Measurements from ENCODE around the gene RANBP3.

Gene RANBP3

DNA sequence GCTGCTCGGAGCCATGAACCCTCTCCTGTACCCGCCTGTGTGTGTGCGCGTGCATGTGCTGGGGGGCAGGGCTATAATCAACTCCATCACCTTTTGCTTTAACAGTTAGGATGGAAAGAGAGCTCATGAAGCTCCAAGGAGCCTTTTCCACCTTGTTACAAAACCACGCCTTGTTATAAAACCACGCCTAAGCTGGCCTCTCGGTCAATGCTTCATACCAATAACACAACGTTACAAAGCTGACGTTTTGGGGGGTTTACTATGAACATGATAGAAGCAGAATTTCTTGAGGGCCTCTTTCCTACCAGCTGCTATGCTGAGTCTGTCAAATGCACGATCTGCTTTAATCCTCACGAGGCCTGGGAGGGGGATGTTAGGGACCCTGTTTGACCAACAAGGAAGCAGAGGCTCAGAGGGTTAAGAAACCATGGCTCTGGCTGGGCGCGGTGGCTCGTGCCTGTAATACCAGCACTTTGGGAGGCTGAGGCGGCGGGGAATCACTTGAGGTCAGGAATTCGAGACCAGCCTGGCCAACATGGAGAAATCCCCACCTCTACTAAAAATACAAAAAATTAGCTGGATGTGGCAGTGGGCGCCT lies 52.0 kb downstream of the RANBP3 start:
- DNase-seq (ENCODE audit: low read depth) = no peak

DNA sequence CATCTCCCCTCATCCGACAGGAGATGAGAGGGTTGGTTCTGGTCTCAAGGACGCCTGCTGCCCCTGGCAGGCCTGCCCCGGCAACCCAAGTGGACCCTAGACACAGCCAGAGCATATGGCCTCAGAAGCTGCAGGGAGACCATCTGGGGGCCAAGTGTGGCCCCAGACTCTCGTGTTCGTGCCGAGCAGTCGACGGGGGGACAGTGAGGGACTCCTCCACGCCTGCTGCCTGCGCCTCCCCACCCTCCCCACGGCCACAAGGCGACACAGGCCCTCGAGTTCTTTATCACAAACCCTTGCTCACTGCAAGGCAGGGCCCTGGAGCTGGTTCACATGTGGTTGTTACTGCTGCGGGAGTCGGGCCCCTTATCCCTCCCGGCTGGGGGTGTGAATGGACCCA lies 54.6 kb downstream of the RANBP3 start:
- no peak for DNase-seq (ENCODE audit: low read depth)

GRCh38 chr19:5922161-5922545 lies 55.8 kb downstream of the RANBP3 start:
- DNase-seq (ENCODE audit: low read depth) = no peak

DNA sequence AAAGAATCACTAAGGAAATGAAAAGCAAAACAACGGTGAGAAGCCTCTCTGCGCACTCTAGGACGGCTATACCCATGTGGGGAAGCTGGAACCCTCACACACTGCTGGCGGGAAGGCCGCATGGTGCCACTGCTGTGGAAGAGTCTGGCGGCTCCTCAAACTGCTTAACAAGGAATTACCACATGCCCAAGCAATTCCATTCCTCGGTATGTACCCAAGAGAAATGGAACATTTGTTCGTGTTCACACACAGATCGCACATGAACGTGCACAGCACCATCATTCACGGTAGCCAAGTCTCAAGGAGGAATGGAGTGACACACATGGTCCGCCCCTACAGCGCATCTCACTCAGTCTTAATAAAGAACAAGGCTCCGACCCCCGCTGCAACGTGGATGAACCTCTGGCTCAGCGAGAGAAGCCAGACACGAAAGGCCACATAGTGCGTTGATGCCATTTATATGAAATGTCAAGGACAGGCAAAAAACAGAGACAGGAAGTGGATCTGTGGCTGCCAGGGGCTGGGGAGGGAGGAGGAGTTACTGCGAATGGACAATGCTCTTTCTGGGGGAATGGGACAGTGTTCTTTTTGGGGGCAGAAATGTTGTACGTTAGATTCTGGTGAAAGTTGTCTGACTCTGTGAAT lies 56.3 kb downstream of the RANBP3 start:
- no peak for DNase-seq (ENCODE audit: low read depth)

DNA sequence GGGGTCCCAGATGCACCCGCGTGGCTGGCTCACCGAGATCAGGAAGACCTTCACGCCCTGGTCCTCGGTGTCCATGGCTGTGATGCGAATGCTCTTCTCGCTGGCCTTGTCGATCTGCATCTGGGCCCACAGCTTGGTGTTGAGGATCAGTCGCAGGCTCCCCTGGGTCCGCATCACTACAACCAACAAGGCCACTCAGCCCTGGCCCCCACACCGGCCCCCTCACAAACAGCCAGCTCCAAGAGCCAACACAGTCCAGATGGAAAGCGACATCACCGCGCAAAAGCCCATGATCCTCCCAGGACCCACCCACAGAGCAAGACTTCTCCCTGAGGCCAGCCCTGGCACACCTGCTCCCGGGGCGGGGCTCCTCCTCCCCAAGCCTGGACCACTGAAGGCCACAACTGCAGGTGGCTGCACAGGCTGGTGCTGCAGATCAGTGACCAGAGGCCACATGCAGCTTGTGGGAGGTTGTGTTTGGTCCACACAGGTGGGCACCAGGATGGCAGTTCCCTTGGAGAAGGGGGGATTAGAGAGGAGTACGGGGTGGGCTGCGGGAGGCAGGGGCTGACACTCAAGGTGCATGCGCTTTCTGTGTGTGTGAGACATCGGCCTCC lies 59.4 kb downstream of the RANBP3 start:
- DNase-seq (ENCODE audit: low read depth) = no peak

GRCh38 chr19:5917431-5918107 lies 60.4 kb downstream of the RANBP3 start:
- no peak for DNase-seq (ENCODE audit: low read depth)

- DNase-seq (ENCODE audit: low read depth) = no peak
Observed at GRCh38 chr19:5916181-5916708, 61.7 kb downstream of the RANBP3 start.

- DNase-seq (ENCODE audit: low read depth) = no peak
Observed at GRCh38 chr19:5915782-5916165, 62.2 kb downstream of the RANBP3 start.

DNA sequence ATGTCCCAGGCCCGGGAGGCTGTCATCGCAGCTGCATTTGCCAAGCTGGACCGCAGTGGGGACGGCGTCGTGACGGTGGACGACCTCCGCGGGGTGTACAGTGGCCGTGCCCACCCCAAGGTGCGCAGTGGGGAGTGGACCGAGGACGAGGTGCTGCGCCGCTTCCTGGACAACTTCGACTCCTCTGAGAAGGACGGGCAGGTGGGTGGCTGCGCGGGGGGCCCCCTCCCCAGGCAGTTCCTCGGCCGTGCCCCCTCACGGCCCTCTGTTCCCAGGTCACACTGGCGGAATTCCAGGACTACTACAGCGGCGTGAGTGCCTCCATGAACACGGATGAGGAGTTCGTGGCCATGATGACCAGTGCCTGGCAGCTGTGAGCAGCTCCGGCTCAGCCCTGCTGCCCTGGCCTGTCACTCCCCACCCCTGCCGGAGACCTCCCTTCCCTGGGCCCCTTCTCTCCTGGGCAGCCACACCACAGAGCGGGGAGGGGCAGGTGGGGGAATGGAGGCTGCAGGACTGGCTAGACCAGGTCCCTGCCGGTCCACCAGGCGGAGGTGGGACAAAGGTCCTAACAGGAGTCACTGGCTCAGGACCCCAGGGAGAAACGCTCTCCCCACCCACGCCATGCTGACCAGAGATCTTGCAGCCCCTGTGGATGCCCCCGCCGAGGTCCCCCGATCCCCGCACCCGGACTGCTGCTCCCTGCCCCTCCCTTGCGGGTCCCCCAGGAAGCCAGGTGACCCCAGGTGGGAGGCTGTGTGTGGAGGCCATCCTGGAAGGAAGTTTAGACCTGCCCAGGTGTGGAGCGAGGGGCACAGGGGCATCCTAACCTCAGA lies 62.8 kb downstream of the RANBP3 start:
- no peak for DNase-seq (ENCODE audit: low read depth)

DNA sequence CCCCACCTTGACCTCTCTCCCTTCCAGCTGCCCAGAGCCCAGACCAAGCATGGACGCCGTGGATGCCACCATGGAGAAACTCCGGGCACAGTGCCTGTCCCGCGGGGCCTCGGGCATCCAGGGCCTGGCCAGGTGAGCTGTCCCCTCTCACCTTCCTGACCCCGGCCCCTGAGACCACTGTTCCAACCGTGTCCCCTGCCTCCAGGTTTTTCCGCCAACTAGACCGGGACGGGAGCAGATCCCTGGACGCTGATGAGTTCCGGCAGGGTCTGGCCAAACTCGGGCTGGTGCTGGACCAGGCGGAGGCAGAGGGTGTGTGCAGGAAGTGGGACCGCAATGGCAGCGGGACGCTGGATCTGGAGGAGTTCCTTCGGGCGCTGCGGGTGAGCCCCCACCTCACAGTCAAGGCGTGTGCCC lies 63.6 kb downstream of the RANBP3 start:
- no peak for DNase-seq (ENCODE audit: low read depth)

DNA sequence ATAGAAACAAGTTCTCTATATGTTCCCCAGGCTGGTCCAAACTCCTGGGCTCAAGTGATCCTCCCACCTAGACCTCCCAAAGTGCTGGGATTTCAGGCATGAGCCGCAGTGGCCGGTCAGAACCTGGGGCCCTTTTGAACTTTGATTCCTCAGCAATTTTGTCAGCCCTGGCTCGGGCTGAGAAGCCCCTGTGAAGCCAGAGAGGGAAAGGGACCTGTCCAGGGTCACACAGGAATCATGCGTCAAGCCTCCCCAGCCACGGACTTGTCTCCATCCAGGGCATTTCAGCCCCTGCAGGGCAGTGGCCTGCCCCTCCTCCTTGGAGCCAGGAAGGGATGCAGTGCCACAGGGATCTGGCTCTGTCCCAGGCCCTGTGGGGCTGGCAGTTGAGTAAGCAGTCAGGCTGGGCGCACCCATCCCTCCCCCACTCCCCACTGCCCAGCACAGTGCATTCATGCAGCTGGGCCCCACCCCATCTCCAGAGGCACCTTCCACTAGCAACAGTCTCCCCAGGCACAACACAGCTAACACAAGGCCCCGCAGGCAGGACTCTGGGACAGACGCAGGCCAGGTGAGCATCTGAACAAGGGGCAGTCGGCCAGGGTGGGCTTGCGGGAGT lies 64.1 kb downstream of the RANBP3 start, which contains the start of gene CAPS:
TSS of gene CAPS (plus strand) at position 516 of the 619 bp plus-strand sequence. CDS start 153 bp downstream, outside the sequence.
- DNase-seq (ENCODE audit: low read depth) = no peak

DNA sequence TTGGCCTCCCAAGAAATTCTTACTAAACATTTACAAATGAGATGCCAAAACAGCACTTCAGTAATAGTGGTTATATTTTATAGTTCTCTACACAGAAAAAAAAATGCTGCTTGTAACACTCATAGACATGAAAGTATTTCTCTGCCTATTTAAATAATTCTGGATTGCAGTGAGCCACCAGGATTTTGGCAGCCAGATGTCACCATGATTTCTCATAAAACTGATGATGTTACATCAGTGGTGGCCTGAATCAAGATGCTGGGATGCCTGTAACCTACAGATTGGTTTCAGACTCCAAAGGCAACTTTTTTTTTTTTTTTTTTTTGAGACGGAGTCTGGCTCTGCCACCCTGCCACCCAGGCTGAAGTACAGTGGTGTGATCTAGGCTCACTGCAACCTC lies 66.6 kb downstream of the RANBP3 start:
- no peak for DNase-seq (ENCODE audit: low read depth)

GRCh38 chr19:5910638-5910907 lies 67.4 kb downstream of the RANBP3 start:
- no peak for DNase-seq (ENCODE audit: low read depth)

- no peak for DNase-seq (ENCODE audit: low read depth)
Observed at GRCh38 chr19:5908773-5909442, 69.0 kb downstream of the RANBP3 start.

DNA sequence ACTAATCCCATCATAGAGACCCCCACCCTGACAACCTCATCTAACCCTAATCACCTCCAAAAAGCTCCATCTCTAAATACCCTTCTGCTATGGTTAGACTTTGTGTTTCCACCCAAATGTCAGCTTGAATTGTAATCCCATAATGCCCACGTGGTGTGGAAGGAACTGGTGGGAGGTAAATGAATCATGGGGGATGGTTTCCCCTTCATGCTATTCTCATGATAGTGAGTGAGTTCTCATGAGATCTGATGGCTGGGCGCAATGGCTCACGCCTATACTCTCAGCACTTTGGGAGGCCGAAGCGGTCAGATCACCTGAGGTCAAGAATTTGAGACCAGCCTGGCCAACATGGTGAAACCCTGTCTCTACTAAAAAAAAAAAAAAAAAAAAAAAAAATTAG lies 70.7 kb downstream of the RANBP3 start:
- DNase-seq (ENCODE audit: low read depth) = no peak

DNA sequence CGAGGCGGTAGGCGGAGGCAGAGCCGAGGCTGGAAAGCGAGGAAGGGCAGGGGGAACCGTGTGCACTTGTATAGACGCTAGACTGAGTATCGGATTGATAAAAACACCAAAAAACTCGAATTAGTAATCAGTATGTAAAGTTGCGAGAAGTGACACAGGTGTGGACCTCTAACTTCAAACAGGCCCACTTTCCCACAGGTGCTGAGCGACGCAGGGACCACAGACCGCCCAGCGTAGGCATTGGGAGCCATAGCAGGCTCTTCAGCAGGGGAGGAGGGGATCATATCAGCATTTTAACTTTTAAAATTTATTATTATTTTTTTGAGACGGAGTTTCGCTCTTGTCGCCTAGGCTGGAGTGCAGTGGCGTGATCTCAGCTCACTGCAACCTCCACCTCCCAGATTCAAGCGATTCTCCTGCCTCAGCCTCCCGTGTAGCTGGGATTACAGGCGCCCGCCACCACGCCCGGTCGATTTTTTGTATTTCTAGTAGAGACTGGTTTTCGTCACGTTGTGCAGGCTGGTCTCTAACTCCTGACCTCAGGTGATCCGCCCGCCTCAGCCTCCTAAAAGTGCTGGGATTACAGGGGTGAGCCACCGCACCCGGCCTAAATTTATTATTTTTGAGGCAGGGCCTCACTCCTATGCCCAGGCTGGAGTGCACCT lies 72.7 kb downstream of the RANBP3 start:
- no peak for DNase-seq (ENCODE audit: low read depth)

- peak; percentile 97 for DNase-seq (ENCODE audit: low read depth)
Observed at GRCh38 chr19:5904352-5905113, 73.4 kb downstream of the RANBP3 start, which contains the start of gene VMAC. Gene VMAC (plus strand): TSS chr19:5904872. CDS start chr19:5904891, 19 bp downstream.

DNA sequence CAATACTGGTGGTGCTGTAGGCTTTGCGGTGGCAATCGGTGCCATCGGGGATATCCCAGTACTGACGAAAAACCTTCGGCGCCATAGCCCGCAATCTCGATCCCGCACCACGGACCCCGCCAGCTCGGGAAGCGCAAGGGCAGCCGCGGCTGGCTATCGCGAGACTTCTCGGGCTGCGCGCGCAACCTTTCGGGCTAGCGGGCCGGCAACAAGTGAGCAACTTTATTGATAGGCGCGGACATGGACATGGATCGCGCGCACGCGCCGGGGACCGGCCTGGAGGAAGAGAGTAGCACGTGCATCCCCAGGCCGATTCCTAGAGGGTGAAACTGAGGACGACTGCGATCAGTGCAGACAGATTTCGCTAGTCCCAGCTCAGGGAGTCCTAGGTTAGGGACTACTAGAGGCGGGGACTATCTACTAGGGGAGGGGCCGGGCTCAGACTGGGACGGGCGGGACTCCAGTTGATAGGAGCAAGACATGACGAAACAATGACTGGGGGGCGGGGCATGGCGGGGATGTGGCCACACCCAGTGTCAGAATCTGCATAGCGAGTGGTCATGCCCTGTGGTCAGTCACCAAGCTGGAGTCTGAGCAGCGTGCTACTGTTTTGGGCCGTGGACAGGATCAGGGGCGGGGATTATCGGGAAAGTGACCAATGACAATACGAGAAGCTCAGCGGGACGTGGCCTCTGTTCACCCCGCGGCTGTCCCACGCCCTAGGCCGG lies 74.2 kb downstream of the RANBP3 start, which contains the start of gene NDUFA11:
TSS of gene NDUFA11 (minus strand) at position 167 of the 728 bp plus-strand sequence. CDS start at position 85, 82 bp downstream.
- peak; percentile 95 for DNase-seq (ENCODE audit: low read depth)

All from stimulated activated CD8-positive, alpha-beta memory T cell treated with anti-CD3 and anti-CD28 coated beads, Interleukin-15, amount 100 ng/mL, for 24 hours (primary cell).